Activated CD4-positive, CD25-positive, alpha-beta regulatory T cell (primary cell): ENCODE measurements around the gene OR10V1.
"Not testable (repeated sequence)": the region's sequence is repeated elsewhere in the genome, so short reads cannot be mapped to it uniquely, and the experiment has no call there.

Experiments
- DNase-seq, 4 experiments: peaks; one replicate each; lab custom pipeline; 2025; lab: John Stamatoyannopoulos, UW

The OR10V1 gene

GRCh38 chr11:59710136-59710847 lies 3.4 kb downstream of the OR10V1 start:
- no peak for DNase-seq

DNA sequence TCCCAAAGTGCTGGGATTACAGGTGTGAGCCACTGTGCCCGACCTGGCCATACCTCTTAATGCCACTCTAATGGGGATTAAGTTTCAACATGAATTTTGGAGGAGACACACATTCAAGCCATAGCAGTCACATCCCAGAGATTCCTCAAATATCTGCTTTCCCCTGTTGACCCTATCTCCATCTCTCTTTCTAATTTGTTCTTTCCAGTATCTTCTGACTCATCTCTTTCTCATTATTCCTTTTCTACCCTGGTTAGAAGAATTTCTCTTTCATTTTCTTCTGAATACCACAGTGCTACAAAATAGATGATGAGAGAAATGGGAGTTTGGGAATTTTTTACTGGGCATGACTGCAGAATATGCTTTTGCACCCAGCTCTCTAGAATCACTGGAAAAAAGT lies 5.1 kb downstream of the OR10V1 start:
- no peak for DNase-seq

- DNase-seq: no peak
Measured at GRCh38 chr11:59707371-59707770, 6.3 kb downstream of the OR10V1 start.

GRCh38 chr11:59706518-59707285 lies 6.9 kb downstream of the OR10V1 start:
- no peak for DNase-seq

GRCh38 chr11:59705294-59705693 lies 8.4 kb downstream of the OR10V1 start:
- no peak for DNase-seq

- not testable (repeated sequence) for DNase-seq
Measured at GRCh38 chr11:59703515-59703914, 10.1 kb downstream of the OR10V1 start.

GRCh38 chr11:59700157-59700556 lies 13.5 kb downstream of the OR10V1 start:
- DNase-seq: not testable (repeated sequence)

DNA sequence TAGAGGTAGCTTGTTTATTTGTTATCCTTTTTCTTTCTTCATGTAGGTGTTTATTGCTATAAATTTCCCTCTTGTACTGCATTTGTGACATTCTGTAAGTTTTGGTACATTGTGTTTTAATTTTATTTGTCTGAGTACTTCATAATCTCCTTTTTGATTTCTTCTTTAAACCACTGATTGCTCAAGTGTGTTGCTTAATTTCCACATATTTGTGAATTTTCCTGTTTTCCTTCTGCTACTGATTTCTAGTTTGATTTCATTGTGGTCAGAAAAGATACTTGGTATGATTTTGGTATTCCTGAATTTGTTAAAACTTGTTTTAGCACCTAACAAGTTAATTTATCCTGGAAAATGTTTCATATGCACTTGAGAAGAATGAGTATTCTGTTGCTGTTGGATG lies 15.1 kb downstream of the OR10V1 start:
- no peak for DNase-seq

DNA sequence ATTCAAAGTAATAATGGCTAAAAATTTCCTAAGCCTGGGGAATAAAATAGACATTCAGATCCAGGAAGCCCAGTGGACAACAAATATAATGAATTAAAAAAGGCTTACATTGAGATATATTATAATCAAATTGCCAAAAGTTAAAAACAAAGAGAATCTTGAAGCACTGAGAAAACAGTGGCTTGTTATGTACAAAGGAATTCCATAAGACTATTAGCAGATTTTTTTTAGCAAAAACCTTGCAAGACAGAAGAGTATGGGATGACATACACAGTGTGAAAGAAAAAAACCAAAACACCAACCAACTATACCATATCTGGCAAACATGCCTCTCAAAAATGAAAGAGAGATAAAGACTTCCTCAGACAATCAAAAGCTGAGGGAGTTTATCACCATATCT lies 20.7 kb downstream of the OR10V1 start:
- no peak for DNase-seq

DNA sequence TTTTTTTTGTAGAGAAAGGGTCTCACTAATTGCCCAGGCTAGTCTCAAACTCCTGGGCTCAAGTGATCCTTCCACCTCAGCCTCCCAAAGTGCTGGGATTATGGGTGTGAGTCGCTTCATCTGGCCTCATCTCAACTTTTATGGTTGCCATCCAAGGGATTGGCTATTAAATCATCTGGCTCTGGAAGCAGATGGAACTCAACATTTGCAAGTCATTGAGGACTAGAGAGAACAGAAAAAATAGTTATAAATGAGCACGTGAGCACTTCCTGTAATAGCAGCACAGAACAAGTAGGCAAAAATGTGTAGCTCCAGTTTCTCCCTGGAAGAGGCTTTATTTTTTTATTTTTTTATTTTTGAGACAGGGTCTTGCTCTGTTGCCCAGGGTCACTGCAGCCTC lies 22.5 kb downstream of the OR10V1 start:
- DNase-seq: no peak

- no peak for DNase-seq
Measured at GRCh38 chr11:59689015-59689414, 24.6 kb downstream of the OR10V1 start.

DNA sequence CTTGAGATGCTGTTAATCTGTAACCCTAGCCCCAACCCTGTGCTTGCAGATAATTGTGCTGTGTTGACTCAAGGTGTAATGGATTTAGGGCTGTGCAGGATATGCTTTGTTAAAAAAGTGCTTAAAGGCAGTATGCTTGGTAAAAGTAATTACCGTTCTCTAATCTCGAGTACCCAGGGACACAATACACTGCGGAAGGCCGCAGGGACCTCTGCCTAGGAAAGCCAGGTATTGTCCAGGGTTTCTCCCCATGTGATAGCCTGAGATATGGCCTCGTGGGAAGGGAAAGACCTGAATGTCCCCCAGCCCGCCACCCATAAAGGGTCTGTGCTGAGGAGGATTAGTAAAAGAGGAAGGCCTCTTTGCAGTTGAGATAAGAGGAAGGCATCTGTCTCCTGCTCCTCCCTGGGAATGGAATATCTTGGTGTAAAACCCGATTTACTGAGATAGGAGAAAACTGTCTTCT lies 32.4 kb downstream of the OR10V1 start:
- DNase-seq: not testable (repeated sequence)

- peak; percentile 5 to 16 (median 8) for DNase-seq
Measured at GRCh38 chr11:59680287-59681154, 33.1 kb downstream of the OR10V1 start.

DNA sequence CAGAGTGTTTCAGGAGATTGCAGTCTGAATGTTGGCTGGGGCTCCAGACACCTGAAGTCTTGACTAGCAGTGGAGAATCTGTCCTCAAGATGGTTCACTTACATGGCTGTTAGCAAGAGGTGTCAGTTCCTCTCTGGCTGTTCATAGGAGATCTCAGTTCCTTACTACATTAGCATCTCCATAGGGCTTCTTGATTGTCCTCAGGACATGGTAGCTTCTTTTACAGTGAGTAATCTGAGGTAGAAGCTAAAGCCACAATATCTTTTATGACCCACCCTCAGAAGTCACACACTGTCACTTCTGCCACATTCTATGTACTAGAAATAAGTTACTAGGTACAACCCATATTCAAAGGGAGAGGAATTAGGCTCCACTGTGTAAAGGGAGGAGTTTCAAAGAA lies 34.3 kb downstream of the OR10V1 start:
- no peak for DNase-seq

GRCh38 chr11:59678813-59679165 lies 34.9 kb downstream of the OR10V1 start:
- no peak for DNase-seq

- no peak for DNase-seq
Measured at GRCh38 chr11:59678118-59678812, 35.4 kb downstream of the OR10V1 start.

GRCh38 chr11:59676205-59676604 lies 37.4 kb downstream of the OR10V1 start:
- no peak for DNase-seq

DNA sequence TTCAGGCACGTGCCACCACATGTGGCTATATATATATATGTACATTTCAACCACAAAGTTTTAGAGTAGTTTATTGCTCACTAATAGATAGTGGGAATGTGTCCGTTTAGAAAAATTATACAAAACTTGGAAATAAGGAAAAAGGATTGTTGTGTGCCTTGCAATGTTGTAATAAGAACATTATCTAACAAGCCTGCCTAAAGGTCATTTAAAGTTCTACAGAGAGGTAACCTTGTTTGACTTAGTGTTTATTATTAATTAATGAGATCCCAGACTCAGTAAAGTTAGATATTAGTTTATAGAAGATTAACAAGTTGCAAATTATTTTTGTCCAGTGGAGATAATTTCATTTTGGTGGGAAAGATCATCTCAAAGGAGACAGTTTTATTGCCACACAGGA lies 39.4 kb downstream of the OR10V1 start:
- no peak for DNase-seq

DNA sequence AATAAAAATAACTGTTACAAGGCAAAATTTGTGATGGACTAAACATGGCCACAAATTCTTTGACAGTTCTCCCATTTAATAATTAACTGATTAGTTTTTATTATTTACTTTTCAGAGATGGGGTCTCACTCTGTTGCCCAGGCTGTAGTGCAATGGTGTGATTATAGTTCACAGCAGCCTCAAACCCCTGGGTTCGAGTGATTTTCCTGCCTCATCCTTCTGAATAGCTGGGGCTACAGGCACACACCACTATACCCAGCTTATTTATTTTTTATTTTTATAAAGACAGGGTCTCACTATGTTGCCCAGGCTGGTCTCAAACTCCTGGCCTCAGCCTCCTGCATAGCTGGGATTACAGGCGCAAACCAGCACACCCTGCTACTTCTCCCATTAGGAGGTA lies 40.4 kb downstream of the OR10V1 start:
- no peak for DNase-seq

GRCh38 chr11:59671471-59671870 lies 42.2 kb downstream of the OR10V1 start:
- DNase-seq: no peak

DNA sequence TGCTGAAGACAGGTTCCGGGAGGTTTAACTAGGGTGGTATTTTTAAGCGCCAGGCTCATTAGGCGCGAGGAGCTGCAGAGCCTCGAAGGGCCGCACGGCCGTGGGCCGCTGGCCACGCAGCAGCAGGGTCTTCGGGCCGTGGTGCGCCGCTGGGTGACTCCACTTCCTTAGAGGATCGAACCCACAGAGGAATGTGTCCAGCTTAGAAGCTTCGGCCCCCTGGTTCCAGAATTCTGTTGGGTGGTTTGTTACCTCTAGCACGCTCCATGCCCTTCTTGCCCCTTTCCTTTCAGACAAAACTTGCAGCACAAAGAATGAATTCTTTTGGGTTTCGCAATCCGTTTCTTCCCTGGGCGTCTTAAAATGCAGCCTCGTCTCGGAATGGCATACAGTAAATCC lies 44.0 kb downstream of the OR10V1 start:
- DNase-seq: no peak
